G401 (cell line): ENCODE results near the gene PLA2G6. TPM values are rescaled to one million over a fixed set of nuclear protein-coding genes. Genes with fewer than 3 reads are reported as not detected.
A peak's percentile ranks its signal among the peaks of the same experiment; 100 is the strongest.

Experiments used
- DNase-seq: peaks from one replicate; pipeline ENCODE4 v3.0.0-alpha.2; 2015; ENCODE audit warnings: low spot score
- in situ Hi-C: cut with HindIII; loops from 2 replicates; pipeline ENCODE4 v1.10.0; 2016; ENCODE audit warnings: low sequenced_read_pairs, mixed read lengths
- total RNA-seq: library from RNA; depleted of rRNA; stranded (reverse); fragments of >200 nt; shearing (Covaris generic); gene quantifications from 2 replicates; pipeline ENCODE4 v1.2.3, GENCODE V29; 2014; rRNA removed

Gene PLA2G6, protein sequence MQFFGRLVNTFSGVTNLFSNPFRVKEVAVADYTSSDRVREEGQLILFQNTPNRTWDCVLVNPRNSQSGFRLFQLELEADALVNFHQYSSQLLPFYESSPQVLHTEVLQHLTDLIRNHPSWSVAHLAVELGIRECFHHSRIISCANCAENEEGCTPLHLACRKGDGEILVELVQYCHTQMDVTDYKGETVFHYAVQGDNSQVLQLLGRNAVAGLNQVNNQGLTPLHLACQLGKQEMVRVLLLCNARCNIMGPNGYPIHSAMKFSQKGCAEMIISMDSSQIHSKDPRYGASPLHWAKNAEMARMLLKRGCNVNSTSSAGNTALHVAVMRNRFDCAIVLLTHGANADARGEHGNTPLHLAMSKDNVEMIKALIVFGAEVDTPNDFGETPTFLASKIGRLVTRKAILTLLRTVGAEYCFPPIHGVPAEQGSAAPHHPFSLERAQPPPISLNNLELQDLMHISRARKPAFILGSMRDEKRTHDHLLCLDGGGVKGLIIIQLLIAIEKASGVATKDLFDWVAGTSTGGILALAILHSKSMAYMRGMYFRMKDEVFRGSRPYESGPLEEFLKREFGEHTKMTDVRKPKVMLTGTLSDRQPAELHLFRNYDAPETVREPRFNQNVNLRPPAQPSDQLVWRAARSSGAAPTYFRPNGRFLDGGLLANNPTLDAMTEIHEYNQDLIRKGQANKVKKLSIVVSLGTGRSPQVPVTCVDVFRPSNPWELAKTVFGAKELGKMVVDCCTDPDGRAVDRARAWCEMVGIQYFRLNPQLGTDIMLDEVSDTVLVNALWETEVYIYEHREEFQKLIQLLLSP
- 11.4 TPM in 2 replicates for total RNA-seq

DNA sequence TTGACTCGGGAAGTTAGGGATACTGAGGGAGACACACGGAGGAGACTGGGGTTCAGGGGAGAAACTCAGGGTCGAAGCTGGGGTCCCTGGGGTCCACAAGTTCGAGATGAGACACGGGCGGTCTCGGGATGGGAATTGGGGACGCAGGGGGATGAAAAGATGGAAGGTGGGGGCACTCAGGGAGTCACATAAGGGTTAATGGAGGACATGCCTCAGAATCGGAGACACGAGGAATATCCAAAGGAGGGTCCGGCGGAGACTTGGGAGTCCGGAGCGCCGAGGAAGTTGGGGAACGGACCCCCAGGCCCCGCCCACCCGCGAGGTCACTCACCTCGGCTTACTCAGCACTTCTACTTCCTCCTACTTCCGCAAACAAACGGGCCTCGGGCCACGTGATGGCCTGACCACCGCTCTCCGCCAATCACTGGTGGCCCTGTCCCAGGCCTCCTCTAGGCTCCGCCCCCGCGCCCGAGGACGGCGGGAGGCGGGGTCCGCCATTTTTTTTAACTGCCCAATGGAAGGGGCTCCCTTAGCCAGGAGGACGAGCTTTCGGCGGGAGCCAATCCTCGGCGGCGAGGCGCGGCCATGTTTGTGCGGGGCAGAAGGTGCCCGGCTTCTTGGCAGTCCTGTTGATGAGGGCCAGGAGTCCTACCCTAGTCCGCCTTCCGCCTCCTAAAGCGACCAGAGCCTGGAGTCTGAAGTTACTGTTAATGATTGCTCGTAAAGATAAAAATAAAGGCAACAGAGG lies at the start of gene PLA2G6:
PLA2G6 (minus strand) TSS at position 378 of the 748 bp plus-strand sequence. CDS start 12,404 bp downstream, outside the sequence.
- DNase-seq: peak; percentile 99
- in situ Hi-C loops: no loop called here

GRCh38 chr22:38230916-38231315 lies 49.3 kb upstream of the PLA2G6 start:
- no peak for DNase-seq
- in situ Hi-C loops: no loop called here

GRCh38 chr22:38230108-38230825 lies 48.6 kb upstream of the PLA2G6 start:
- no peak for DNase-seq

GRCh38 chr22:38228873-38229740 lies 47.5 kb upstream of the PLA2G6 start:
- in situ Hi-C loops: no loop called here
- no peak for DNase-seq

More at GRCh38 chr22:38230108-38230825, 48.6 kb upstream of the PLA2G6 start:
- in situ Hi-C loops: no loop called here

DNA sequence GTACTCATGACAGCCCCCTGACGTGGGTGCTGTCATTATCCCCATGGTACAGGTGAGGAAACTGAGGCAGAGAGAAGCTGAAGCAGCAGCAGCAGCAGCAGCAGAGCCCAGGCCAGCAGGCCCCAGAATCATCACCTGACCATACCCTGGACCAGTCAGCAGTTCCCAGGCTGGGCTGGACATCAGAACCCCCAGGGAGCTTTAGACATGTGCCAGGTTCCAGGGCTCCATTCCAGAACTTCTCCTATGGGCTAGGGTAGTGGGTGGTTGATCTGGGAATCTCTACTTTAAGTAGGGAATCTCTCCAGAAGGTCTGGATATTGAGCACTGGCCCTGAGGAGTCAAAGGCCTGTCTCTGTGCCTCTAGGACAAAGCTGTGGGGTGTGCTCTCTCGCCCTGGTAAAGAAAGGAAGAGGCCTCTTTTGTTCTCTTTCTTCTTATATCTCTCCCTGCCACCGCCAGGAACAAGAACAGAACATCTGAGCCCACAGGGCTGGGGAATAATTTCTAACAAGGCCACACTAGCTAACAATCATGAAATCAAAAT lies 46.8 kb upstream of the PLA2G6 start:
- no peak for DNase-seq
- in situ Hi-C loops: no loop called here

- in situ Hi-C loops: no loop called here
- DNase-seq: no peak
Observed at GRCh38 chr22:38226853-38227649, 45.4 kb upstream of the PLA2G6 start.

GRCh38 chr22:38223289-38223960 lies 41.8 kb upstream of the PLA2G6 start:
- no peak for DNase-seq
- in situ Hi-C loops: no loop called here

DNA sequence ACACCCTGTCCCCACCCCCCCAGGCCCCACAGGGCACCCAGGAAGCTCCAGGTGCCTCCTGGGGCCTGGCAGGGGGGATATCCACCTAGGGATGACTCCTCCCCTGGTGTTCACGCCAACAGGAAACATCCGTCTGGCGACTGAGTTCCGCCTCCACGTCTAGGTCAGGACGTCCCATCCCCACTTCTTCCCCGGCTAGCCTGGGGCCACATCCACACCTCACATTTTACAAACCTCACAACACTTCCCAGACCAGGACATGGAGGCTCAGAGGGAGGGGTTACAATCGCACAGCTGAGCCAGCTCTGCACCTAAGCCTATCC lies 41.1 kb upstream of the PLA2G6 start:
- in situ Hi-C loops: no loop called here
- DNase-seq: no peak

GRCh38 chr22:38221908-38222796 lies 40.5 kb upstream of the PLA2G6 start:
- DNase-seq: no peak
- in situ Hi-C loops: no loop called here

- in situ Hi-C loops: no loop called here
- no peak for DNase-seq
Observed at GRCh38 chr22:38221407-38221806, 39.8 kb upstream of the PLA2G6 start.

GRCh38 chr22:38220653-38221386 lies 39.2 kb upstream of the PLA2G6 start:
- DNase-seq: no peak
- in situ Hi-C loops: no loop called here

DNA sequence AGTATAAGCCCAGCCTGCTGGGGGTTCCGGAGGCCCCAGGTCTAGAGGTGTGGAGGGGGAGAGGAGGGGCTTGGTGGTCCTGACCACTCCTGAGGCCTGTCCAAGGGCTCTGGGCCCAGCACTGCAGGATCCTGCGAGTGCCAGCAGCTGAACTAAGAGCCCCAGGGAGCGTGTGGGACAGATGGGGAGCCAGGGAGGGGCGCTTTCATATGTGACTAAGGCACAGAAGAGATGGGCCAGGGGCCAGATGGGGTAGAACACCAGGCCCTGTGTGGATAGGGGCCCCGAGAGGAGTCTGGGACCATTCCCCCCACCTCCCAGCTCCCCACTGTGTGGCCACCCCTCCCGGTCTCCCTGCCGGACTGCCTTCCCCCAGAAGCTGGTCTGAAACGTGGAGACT lies 38.5 kb upstream of the PLA2G6 start:
- in situ Hi-C loops: no loop called here
- DNase-seq: no peak

DNA sequence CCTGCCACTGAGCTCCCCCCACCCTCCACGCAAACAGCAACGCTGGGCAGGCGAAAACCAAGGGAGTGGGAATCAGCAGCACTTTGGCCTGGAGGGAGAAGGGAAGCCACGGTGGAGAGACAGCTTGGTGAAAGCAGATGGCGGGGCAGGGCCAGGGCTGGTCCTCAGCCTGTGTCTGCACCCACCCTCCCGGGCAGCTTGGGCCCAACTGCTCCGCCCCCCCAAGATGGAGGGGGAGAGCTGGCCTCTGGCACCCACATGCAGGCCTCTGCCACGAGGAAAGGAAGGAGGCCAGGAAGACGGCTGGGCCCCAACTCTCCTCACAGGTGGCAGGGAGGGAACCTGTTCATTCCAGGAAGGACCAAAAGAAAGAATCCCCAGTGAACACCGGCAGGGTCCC lies 38.0 kb upstream of the PLA2G6 start:
- DNase-seq: peak; percentile 70
- in situ Hi-C loops: no loop called here

- in situ Hi-C loops: no loop called here
- DNase-seq: no peak
Observed at GRCh38 chr22:38218661-38219622, 37.3 kb upstream of the PLA2G6 start.
